Liver (tissue), 3 donors: ENCODE measurements around the gene TRAPPC3.

Experiments used
- FOXA1 ChIP-seq: IDR thresholded peaks from 2 replicates; pipeline ENCODE4 v1.6.1; 2016; ENCODE audit warnings: antibody characterized with exemption
- HNF4A ChIP-seq, 2 donors: conservative IDR thresholded peaks; 2 replicates each; pipeline ENCODE4 v1.6.1; 2016; ENCODE audit warnings: antibody characterized with exemption in 2 of 2, mild to moderate bottlenecking in 2 of 2
- JUND ChIP-seq, 2 donors: IDR thresholded peaks; 2 replicates each; pipeline ENCODE4 v1.6.1; 2016; ENCODE audit warnings: antibody characterized with exemption in 2 of 2
- NR2F2 ChIP-seq: IDR thresholded peaks from 2 replicates; pipeline ENCODE4 v1.6.1; 2016; ENCODE audit warnings: antibody characterized with exemption
- SP1 ChIP-seq: IDR thresholded peaks from 2 replicates; pipeline ENCODE4 v1.6.1; 2018; ENCODE audit warnings: antibody characterized with exemption, mild to moderate bottlenecking
- YY1 ChIP-seq: IDR thresholded peaks from 2 replicates; pipeline ENCODE4 v1.6.1; 2016; ENCODE audit warnings: antibody characterized with exemption, mild to moderate bottlenecking
- TF ChIP-seq, protein P1 (sequence below): IDR thresholded peaks from 2 replicates; pipeline ENCODE4 v1.6.1; 2016; ENCODE audit warnings: antibody characterized with exemption, mild to moderate bottlenecking
- TF ChIP-seq, protein P2 (sequence below): fragments of 150-350 bp; IDR thresholded peaks from 2 replicates; pipeline ENCODE4 v1.5.1; 2017; ENCODE audit warnings: improper control_type of control experiment, low read depth, low read length; ENCODE audit not compliant: missing input control
- TF ChIP-seq, protein P3 (sequence below): IDR thresholded peaks from 2 replicates; pipeline ENCODE4 v1.6.1; 2016; ENCODE audit warnings: antibody characterized with exemption
- TF ChIP-seq, protein P4 (sequence below): IDR thresholded peaks from 2 replicates; pipeline ENCODE4 v1.6.1; 2016; ENCODE audit warnings: antibody characterized with exemption
- TF ChIP-seq, protein P5 (sequence below): IDR thresholded peaks from 2 replicates; pipeline ENCODE4 v1.6.1; 2016; ENCODE audit warnings: antibody characterized with exemption
- donor health status: healthy.
- donor health status: healthy.

DNA sequence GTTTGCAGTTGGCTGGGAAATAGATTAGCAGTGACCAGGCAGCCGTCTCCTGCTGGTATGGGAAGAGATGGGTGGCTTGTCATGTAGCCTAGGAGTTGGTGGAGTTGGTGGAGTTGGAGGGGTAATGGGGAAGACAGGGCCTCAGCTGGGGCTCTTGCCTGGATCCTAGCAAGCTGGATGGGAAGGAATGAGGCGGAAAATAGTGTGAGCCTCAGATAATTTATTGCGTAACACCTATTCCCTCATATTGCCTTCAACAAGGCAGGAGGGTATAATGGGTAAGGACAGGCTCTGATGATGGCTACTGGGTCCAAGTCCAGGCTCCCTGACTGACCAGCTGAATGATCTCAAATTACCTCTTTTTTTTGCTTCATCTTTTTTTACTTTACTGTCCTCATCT is 19.2 kb upstream of the TRAPPC3 start:
- TF ChIP-seq, protein P1, sequence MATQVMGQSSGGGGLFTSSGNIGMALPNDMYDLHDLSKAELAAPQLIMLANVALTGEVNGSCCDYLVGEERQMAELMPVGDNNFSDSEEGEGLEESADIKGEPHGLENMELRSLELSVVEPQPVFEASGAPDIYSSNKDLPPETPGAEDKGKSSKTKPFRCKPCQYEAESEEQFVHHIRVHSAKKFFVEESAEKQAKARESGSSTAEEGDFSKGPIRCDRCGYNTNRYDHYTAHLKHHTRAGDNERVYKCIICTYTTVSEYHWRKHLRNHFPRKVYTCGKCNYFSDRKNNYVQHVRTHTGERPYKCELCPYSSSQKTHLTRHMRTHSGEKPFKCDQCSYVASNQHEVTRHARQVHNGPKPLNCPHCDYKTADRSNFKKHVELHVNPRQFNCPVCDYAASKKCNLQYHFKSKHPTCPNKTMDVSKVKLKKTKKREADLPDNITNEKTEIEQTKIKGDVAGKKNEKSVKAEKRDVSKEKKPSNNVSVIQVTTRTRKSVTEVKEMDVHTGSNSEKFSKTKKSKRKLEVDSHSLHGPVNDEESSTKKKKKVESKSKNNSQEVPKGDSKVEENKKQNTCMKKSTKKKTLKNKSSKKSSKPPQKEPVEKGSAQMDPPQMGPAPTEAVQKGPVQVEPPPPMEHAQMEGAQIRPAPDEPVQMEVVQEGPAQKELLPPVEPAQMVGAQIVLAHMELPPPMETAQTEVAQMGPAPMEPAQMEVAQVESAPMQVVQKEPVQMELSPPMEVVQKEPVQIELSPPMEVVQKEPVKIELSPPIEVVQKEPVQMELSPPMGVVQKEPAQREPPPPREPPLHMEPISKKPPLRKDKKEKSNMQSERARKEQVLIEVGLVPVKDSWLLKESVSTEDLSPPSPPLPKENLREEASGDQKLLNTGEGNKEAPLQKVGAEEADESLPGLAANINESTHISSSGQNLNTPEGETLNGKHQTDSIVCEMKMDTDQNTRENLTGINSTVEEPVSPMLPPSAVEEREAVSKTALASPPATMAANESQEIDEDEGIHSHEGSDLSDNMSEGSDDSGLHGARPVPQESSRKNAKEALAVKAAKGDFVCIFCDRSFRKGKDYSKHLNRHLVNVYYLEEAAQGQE, result no peak
- TF ChIP-seq, protein P2, sequence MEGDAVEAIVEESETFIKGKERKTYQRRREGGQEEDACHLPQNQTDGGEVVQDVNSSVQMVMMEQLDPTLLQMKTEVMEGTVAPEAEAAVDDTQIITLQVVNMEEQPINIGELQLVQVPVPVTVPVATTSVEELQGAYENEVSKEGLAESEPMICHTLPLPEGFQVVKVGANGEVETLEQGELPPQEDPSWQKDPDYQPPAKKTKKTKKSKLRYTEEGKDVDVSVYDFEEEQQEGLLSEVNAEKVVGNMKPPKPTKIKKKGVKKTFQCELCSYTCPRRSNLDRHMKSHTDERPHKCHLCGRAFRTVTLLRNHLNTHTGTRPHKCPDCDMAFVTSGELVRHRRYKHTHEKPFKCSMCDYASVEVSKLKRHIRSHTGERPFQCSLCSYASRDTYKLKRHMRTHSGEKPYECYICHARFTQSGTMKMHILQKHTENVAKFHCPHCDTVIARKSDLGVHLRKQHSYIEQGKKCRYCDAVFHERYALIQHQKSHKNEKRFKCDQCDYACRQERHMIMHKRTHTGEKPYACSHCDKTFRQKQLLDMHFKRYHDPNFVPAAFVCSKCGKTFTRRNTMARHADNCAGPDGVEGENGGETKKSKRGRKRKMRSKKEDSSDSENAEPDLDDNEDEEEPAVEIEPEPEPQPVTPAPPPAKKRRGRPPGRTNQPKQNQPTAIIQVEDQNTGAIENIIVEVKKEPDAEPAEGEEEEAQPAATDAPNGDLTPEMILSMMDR, result no peak
- TF ChIP-seq, protein P3, sequence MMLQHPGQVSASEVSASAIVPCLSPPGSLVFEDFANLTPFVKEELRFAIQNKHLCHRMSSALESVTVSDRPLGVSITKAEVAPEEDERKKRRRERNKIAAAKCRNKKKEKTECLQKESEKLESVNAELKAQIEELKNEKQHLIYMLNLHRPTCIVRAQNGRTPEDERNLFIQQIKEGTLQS, result no peak
- no peak for TF ChIP-seq JUND (IDR thresholded peaks at IDR 0.05)
- no peak for TF ChIP-seq HNF4A (conservative IDR thresholded peaks at IDR 0.05)
- no peak for TF ChIP-seq YY1
- TF ChIP-seq SP1, result no peak
- TF ChIP-seq, protein P4, sequence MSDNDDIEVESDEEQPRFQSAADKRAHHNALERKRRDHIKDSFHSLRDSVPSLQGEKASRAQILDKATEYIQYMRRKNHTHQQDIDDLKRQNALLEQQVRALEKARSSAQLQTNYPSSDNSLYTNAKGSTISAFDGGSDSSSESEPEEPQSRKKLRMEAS, result no peak
- no peak for TF ChIP-seq FOXA1
- TF ChIP-seq, protein P5, sequence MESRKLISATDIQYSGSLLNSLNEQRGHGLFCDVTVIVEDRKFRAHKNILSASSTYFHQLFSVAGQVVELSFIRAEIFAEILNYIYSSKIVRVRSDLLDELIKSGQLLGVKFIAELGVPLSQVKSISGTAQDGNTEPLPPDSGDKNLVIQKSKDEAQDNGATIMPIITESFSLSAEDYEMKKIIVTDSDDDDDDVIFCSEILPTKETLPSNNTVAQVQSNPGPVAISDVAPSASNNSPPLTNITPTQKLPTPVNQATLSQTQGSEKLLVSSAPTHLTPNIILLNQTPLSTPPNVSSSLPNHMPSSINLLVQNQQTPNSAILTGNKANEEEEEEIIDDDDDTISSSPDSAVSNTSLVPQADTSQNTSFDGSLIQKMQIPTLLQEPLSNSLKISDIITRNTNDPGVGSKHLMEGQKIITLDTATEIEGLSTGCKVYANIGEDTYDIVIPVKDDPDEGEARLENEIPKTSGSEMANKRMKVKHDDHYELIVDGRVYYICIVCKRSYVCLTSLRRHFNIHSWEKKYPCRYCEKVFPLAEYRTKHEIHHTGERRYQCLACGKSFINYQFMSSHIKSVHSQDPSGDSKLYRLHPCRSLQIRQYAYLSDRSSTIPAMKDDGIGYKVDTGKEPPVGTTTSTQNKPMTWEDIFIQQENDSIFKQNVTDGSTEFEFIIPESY, result no peak
- TF ChIP-seq NR2F2, result no peak
